ENCODE results near the gene ISOC2. TPM values are rescaled to one million over a fixed set of nuclear protein-coding genes. Genes with fewer than 3 reads are reported as not detected.
"Not testable (repeated sequence)": the region's sequence is repeated elsewhere in the genome, so short reads cannot be mapped to it uniquely, and the experiment has no call there.

The ISOC2 gene
- total RNA-seq, 1 experiment from 2014 or later = 265 TPM

DNA sequence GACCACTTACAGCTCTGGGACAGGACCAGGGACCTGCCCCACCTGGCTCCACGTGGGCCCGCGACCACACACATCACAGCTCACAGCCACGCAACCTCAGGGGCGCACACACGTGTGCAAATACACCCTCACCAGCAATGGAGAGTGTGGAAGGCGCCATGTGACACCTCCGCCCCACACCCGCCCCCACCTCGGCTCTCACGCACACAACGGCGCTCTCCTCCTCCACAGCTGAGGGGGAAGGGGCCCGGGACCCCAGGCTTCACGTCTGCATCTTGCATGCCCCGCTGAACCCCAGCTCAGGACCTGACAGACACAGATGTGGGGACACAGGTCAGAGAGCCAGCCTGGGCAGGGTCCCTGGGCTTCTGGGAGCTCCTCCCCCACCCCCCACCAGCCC, 12.0 kb downstream of the ISOC2 start:
- no peak for DNase-seq (ENCODE audit: low read depth)
- in situ Hi-C loops (cut with HindIII; ENCODE audit: low pct_unique_long_range_greater_than_20kb, low sequenced_read_pairs) = no loop called here

GRCh38 chr19:55448175-55448490, 13.3 kb downstream of the ISOC2 start:
- in situ Hi-C loops (cut with HindIII; ENCODE audit: low pct_unique_long_range_greater_than_20kb, low sequenced_read_pairs); DNase-seq (ENCODE audit: low read depth): not testable (repeated sequence)

GRCh38 chr19:55447421-55448174, 13.8 kb downstream of the ISOC2 start:
- DNase-seq (ENCODE audit: low read depth) = peak; percentile 52
- in situ Hi-C loops (cut with HindIII; ENCODE audit: low pct_unique_long_range_greater_than_20kb, low sequenced_read_pairs) = no loop called here

- in situ Hi-C loops (cut with HindIII; ENCODE audit: low pct_unique_long_range_greater_than_20kb, low sequenced_read_pairs) = no loop called here
- no peak for DNase-seq (ENCODE audit: low read depth)
Measured at GRCh38 chr19:55446060-55446459, 15.4 kb downstream of the ISOC2 start.

GRCh38 chr19:55444646-55445045, 16.8 kb downstream of the ISOC2 start:
- DNase-seq (ENCODE audit: low read depth) = no peak
- in situ Hi-C loops (cut with HindIII; ENCODE audit: low pct_unique_long_range_greater_than_20kb, low sequenced_read_pairs) = no loop called here

GRCh38 chr19:55443824-55444480, 17.5 kb downstream of the ISOC2 start:
- no peak for DNase-seq (ENCODE audit: low read depth)
- in situ Hi-C loops (cut with HindIII; ENCODE audit: low pct_unique_long_range_greater_than_20kb, low sequenced_read_pairs) = no loop called here

- in situ Hi-C loops (cut with HindIII; ENCODE audit: low pct_unique_long_range_greater_than_20kb, low sequenced_read_pairs) = no loop called here
- DNase-seq (ENCODE audit: low read depth) = no peak
Measured at GRCh38 chr19:55443045-55443823, 18.2 kb downstream of the ISOC2 start, which contains the start of gene SHISA7. Gene SHISA7, minus strand, starts transcription at chr19:55443300. Its CDS starts 437 bp downstream, at chr19:55442863.

DNA sequence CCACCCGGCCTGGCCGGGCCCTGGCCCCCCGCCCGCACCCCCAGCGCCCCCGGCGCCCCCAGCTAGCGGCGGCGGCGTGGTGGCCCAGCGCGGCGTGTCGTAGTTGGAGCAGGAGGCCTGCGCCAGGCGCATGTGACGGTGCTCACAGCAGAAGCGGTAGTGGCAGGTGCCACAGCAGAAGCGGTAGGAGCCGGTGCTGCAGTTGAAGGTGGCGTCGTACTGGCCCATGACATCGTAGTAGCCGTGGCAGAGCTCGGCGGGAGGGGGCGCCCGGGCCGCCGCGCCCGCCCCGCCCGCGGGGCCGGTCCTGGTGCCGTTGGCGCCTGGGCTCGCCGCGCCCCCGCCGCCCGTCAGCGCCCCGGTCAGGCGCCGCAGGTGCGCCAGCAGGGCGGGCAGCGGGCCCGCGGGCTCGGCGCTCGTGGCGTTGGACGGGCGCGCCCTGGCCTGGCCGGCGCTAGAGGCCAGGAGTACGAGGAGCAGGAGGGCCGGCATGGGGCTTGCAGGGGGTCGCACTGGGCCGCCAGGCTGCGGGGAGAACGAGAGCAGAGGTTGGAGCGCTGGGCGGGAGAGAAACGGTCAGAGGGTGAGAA, 19.0 kb downstream of the ISOC2 start:
- in situ Hi-C loops (cut with HindIII; ENCODE audit: low pct_unique_long_range_greater_than_20kb, low sequenced_read_pairs) = no loop called here
- DNase-seq (ENCODE audit: low read depth) = no peak

DNA sequence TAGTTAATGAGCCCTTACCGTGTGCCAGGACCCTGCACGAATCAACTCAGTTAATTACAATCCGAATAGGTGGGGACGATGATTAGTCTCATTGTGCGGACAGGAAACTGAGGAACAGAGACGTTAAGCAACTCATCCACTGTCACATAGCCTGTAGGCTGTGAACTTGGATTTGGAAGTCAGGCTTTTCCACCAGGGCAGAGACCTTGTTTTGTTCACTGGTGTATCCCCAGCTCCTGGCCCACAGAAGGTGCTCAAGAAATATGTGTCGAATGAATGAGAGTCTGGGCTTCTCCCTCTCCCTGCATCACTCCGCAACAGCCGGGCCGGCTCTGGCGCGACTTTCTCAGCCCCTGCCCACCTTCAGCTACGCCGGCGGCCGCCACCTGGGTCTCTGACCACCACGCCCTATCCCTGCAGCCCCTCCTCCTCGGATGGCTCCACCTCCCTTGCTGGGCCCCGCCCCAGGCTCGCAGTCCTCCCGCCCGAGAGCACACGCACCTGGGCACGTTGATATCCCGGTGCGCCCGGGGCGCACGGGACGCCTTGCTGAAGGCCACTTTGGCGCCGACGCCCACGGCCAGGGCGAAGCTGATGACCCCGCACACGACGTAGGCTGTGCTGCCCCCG, 19.6 kb downstream of the ISOC2 start:
- in situ Hi-C loops (cut with HindIII; ENCODE audit: low pct_unique_long_range_greater_than_20kb, low sequenced_read_pairs) = no loop called here
- DNase-seq (ENCODE audit: low read depth) = no peak

DNA sequence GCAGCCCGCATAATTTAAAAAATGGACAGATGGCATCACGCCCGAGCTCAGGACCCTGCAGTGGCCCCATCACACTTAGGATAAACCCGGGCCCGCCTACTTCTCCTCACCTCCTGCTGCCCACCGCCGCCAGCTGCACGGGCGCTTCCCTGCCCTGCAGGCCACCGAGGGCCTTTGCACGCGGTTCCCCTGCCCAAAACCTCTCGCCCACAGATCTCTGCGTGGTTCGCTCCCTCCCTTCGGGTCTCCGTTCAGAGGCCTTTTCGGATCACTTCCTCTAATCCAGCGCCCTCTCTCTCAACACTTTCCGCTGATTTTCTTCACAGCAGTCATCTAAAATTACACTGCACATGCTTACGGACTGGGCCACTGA, 20.1 kb downstream of the ISOC2 start:
- in situ Hi-C loops (cut with HindIII; ENCODE audit: low pct_unique_long_range_greater_than_20kb, low sequenced_read_pairs) = no loop called here
- DNase-seq (ENCODE audit: low read depth) = no peak

DNA sequence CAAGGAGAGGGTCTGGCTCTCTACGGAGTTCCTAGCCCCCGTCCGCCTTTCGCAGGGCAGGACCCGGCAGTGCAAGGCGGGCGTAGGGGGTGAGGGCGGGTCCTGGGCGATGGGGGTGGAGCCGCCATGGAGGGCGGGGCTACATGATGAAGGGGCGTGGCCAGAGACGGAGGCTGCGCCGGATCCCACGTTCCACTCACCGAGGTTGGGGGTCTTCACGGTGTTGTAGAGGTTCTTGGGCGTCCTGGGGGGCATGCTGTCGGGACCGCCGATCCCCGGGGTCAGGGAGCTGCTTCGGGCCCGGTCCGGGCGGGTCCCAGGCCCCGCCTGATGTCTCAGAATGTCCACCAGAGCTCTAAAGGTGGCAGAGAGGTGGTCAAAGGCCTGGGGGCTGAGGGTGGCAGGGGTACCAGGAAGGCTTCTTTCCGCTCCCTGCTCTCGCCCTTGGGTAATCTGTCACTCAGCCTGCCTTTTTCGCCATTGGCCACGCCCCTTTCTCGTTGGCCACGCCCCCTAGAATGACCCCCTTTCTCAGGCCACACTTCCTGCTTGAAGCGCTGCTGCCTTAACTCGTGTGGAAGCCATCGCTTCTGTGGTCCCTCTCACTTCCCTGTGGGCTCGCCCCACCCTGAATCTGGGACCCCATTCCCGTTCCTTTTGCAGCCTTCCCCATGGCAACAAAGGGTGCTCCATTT, 20.9 kb downstream of the ISOC2 start:
- in situ Hi-C loops (cut with HindIII; ENCODE audit: low pct_unique_long_range_greater_than_20kb, low sequenced_read_pairs) = no loop called here
- no peak for DNase-seq (ENCODE audit: low read depth)

GRCh38 chr19:55439052-55439451, 22.4 kb downstream of the ISOC2 start:
- in situ Hi-C loops (cut with HindIII; ENCODE audit: low pct_unique_long_range_greater_than_20kb, low sequenced_read_pairs) = no loop called here
- DNase-seq (ENCODE audit: low read depth) = no peak

DNA sequence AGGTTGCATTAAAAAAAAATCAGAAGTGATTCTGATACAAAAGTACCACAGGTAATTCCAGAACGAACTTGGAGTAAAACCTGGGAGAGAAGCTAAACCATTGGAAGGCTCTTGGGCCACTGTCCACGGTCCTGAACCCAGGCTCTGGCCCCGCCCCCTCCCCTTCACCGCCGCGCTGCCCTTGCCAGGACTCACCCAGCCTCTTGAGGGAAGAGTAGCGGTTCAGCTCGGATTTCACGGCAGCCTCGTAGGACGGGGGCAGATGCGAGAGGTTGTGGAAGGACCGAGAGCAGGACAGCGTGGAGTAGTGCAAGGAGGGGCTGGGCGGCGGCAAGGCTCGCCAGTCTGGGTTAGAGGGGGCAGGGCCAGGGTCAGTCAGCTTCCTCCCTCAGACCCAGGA, 24.0 kb downstream of the ISOC2 start:
- in situ Hi-C loops (cut with HindIII; ENCODE audit: low pct_unique_long_range_greater_than_20kb, low sequenced_read_pairs) = no loop called here
- peak; percentile 89 for DNase-seq (ENCODE audit: low read depth)

- no peak for DNase-seq (ENCODE audit: low read depth)
- in situ Hi-C loops (cut with HindIII; ENCODE audit: low pct_unique_long_range_greater_than_20kb, low sequenced_read_pairs) = no loop called here
Measured at GRCh38 chr19:55436847-55437246, 24.6 kb downstream of the ISOC2 start.

- in situ Hi-C loops (cut with HindIII; ENCODE audit: low pct_unique_long_range_greater_than_20kb, low sequenced_read_pairs) = no loop called here
- DNase-seq (ENCODE audit: low read depth) = no peak
Measured at GRCh38 chr19:55435020-55435419, 26.4 kb downstream of the ISOC2 start.

GRCh38 chr19:55434356-55434919, 27.0 kb downstream of the ISOC2 start:
- in situ Hi-C loops (cut with HindIII; ENCODE audit: low pct_unique_long_range_greater_than_20kb, low sequenced_read_pairs) = no loop called here
- DNase-seq (ENCODE audit: low read depth) = no peak

- in situ Hi-C loops (cut with HindIII; ENCODE audit: low pct_unique_long_range_greater_than_20kb, low sequenced_read_pairs) = no loop called here
- DNase-seq (ENCODE audit: low read depth) = no peak
Measured at GRCh38 chr19:55433292-55433691, 28.1 kb downstream of the ISOC2 start.

Measured in Caki2 (cell line).